ENCODE results near the gene SH3TC2.

DNA sequence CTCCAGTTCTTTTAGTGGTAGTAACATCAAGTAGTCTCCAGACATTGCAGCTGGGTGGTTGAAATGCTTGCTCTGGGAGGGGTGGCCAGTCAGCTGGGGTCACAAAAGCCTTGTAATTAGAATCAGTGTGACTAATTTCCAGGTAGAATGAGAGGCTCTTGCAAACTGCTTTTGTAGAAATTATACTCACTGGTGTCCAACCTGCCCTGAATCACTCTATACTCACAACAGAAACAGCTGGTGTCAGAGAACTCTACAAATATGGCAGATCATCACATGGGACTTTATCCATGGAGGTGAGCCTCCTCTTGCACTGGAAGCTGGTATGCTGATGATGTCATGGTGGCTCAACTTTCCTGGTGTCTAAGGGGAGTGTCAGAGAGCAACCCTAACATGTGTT is 71.3 kb downstream of the SH3TC2 start:
- TF ChIP-seq, protein P1, sequence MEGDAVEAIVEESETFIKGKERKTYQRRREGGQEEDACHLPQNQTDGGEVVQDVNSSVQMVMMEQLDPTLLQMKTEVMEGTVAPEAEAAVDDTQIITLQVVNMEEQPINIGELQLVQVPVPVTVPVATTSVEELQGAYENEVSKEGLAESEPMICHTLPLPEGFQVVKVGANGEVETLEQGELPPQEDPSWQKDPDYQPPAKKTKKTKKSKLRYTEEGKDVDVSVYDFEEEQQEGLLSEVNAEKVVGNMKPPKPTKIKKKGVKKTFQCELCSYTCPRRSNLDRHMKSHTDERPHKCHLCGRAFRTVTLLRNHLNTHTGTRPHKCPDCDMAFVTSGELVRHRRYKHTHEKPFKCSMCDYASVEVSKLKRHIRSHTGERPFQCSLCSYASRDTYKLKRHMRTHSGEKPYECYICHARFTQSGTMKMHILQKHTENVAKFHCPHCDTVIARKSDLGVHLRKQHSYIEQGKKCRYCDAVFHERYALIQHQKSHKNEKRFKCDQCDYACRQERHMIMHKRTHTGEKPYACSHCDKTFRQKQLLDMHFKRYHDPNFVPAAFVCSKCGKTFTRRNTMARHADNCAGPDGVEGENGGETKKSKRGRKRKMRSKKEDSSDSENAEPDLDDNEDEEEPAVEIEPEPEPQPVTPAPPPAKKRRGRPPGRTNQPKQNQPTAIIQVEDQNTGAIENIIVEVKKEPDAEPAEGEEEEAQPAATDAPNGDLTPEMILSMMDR (conservative IDR thresholded peaks at IDR 0.05; ENCODE audit: low read depth, low read length), result no peak
- TF ChIP-seq EZH2 (IDR thresholded peaks at IDR 0.05; ENCODE audit: low read length, unreplicated experiment), result no peak
